Gastroesophageal sphincter (tissue), 4 donors: Measurements from ENCODE around the gene ACACB. TPM values are rescaled to one million over a fixed set of nuclear protein-coding genes. Genes with fewer than 3 reads are reported as not detected.

Source experiments
- ATAC-seq: fragments of 150-250 bp; one replicate; pipeline ENCODE4 v1.9.1; 2016; ENCODE audit warnings: mild to moderate bottlenecking, moderate library complexity
- H3K27ac ChIP-seq, 4 donors: fragments of 200-600 bp; sonication (generic) in 3 of 4; 1 replicate in 3 of 4; 2 replicates in 1 of 4; pipeline ENCODE4 v1.5.1; 2016 to 2019
- H3K27me3 ChIP-seq: fragments of 200-600 bp; sonication (generic); one replicate; pipeline ENCODE4 v1.5.1; 2019
- H3K36me3 ChIP-seq, 2 donors: fragments of 200-600 bp; sonication (generic); one replicate each; pipeline ENCODE4 v1.5.1; 2019; ENCODE audit warnings: control low read depth in 1 of 2
- H3K4me1 ChIP-seq, 3 donors: fragments of 200-600 bp; sonication (generic); 1 replicate in 2 of 3; 2 replicates in 1 of 3; pipeline ENCODE4 v1.5.1; 2016 to 2019; ENCODE audit warnings: control low read depth in 2 of 3
- H3K4me3 ChIP-seq, 2 donors: fragments of 200-600 bp; sonication (generic); one replicate each; pipeline ENCODE4 v1.5.1; 2019; ENCODE audit warnings: mild to moderate bottlenecking in 1 of 2, moderate library complexity in 1 of 2
- H3K9me3 ChIP-seq, 3 donors: fragments of 200-600 bp; sonication (generic); one replicate each; pipeline ENCODE4 v1.5.1; 2017 to 2019; ENCODE audit warnings: control low read depth in 2 of 3
- EP300 ChIP-seq: sonication (generic); formaldehyde crosslinking; IDR thresholded peaks from one replicate; pipeline ENCODE4 v1.6.1; 2017; ENCODE audit warnings: antibody characterized with exemption, mild to moderate bottlenecking
- POLR2A ChIP-seq, 2 donors: fragments of 450-650 bp; IDR thresholded peaks; one replicate each; pipeline ENCODE4 v1.6.1; 2017; ENCODE audit warnings: antibody characterized with exemption in 2 of 2, mild to moderate bottlenecking in 2 of 2, moderate library complexity in 1 of 2
- POLR2AphosphoS5 ChIP-seq: sonication (generic); formaldehyde crosslinking; IDR thresholded peaks from one replicate; pipeline ENCODE4 v1.6.1; 2017; ENCODE audit warnings: antibody characterized with exemption
- WGBS, 2 donors: methylation state at CpG; one replicate each; pipeline ENCODE4 v1.1.5; 2018; ENCODE audit warnings: low coverage in 1 of 2; 5-methylcytosine and 5-hydroxymethylcytosine counted together
- total RNA-seq, 4 donors: library from RNA; depleted of rRNA; stranded (reverse); fragments of >200 nt; gene quantifications; one replicate each; pipeline ENCODE4 v1.1.0, GENCODE V29; 2016
- TF ChIP-seq, protein P1 (sequence below), 4 experiments: fragments of 200-600 bp in 2 of 4; fragments of 450-650 bp in 2 of 4; sonication (generic) in 1 of 4; IDR thresholded peaks; one replicate each; pipeline ENCODE4 v1.5.1; 2017 to 2019; ENCODE audit warnings: antibody characterized with exemption in 4 of 4, mild to moderate bottlenecking in 2 of 4, moderate library complexity in 2 of 4

ACACB gene
- total RNA-seq, 4 donors from 2014 or later: 49.4 to 230 (median 138) TPM

DNA sequence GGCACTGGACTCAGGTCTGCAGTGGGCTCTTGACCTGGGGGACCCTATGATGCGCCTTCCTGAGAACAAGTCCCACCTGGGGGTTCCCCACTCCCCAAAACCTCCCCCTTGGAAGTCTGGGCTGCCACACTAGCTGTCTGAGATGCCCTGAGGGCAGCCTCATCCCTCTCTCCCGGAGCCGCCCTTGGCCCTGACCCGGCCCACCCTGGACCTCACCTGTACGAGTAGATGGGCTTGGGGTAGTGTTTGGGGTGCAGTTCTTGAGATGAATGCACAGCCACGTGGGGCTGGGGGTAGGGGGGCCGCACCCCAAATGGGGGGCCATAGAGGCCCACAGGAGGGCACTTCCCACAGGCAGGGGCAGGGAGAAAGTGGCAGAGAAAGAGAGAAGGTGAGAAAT is 170.8 kb downstream of the ACACB start:
- no peaks in the 10 kb centered on the region for H3K9me3 ChIP-seq
- no peaks in the 10 kb centered on the region for H3K36me3 ChIP-seq
- H3K27me3 ChIP-seq: no peaks in the 10 kb centered on the region
- ATAC-seq: no peak
- H3K27ac ChIP-seq: no peak overlapping the region
- H3K4me1 ChIP-seq: peaks cover 0 to 17% (median 5%) of the 10 kb centered on the region in 3 donors
- WGBS, 2 donors: no CpG with 5 or more reads among the region's 7 CpGs
- H3K4me3 ChIP-seq: no peak overlapping the region
- TF ChIP-seq, protein P1, sequence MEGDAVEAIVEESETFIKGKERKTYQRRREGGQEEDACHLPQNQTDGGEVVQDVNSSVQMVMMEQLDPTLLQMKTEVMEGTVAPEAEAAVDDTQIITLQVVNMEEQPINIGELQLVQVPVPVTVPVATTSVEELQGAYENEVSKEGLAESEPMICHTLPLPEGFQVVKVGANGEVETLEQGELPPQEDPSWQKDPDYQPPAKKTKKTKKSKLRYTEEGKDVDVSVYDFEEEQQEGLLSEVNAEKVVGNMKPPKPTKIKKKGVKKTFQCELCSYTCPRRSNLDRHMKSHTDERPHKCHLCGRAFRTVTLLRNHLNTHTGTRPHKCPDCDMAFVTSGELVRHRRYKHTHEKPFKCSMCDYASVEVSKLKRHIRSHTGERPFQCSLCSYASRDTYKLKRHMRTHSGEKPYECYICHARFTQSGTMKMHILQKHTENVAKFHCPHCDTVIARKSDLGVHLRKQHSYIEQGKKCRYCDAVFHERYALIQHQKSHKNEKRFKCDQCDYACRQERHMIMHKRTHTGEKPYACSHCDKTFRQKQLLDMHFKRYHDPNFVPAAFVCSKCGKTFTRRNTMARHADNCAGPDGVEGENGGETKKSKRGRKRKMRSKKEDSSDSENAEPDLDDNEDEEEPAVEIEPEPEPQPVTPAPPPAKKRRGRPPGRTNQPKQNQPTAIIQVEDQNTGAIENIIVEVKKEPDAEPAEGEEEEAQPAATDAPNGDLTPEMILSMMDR (IDR thresholded peaks at IDR 0.05): no peak
- TF ChIP-seq EP300 (no peak), POLR2AphosphoS5 (no peak), POLR2A (IDR thresholded peaks at IDR 0.05) (no peak)

DNA sequence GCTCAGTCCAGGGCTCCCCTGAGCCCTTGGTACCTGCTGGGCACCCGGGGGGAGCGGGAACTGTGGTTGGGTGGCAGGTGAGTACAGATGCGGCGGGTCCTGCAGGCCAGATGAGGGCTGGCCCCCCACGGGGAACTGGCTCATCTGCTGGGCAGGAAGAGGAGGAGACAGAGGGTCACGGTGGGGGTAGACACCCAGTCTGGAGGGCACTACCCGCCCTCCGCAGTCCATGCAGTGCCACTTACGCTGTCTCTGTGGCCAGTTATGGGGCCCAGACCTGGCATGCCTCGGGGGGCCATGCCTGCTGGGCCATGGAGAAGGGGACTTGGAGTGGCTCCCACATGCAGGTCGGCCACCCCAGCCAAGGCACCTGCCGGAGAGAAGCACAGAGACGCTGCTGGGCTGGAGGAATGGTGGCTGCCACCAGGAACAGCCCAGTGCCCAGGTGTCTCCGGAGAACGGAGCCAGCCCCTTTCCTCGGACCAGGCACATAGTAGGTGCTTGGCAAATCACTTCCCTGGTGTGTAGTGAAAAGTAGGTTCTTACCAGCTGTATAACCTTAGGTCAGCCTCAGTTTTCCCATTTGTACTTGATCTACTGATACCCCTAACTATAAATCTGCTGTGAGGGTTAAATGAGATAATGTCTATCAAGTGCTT is 171.6 kb downstream of the ACACB start:
- no peaks in the 10 kb centered on the region for H3K36me3 ChIP-seq
- 73 to 100% methylated on average over 1 to 3 of the region's 16 CpGs for WGBS, 2 donors
- H3K9me3 ChIP-seq: no peaks in the 10 kb centered on the region
- no peak overlapping the region for H3K4me3 ChIP-seq
- H3K27ac ChIP-seq: no peak overlapping the region
- H3K27me3 ChIP-seq: no peaks in the 10 kb centered on the region
- ATAC-seq: no peak
- no peak for TF ChIP-seq POLR2AphosphoS5
- TF ChIP-seq, protein P1 (IDR thresholded peaks at IDR 0.05): no peak
- no peak for TF ChIP-seq EP300
- TF ChIP-seq POLR2A (IDR thresholded peaks at IDR 0.05): no peak
- H3K4me1 ChIP-seq: peaks cover 0 to 18% (median 5%) of the 10 kb centered on the region in 3 donors

DNA sequence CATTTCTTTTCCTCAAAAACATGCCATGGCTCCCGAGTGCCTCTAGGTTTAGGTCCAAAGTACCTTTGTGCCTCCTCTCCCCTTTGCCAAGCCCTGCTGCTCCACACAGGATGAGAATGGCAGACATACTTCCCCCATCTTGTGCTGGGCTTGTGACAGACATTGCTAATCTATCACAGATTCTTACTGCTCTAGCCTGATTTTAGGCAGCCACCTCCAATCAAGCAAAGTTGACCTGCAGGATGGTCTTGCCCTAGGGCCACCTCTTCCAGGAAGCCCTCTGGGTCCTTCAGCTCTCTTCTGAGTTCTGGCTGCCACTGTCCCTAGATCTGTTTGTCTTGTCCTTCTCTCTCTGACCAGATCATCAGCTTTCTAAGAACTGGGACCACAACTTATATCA is 172.2 kb downstream of the ACACB start:
- ATAC-seq: no peak
- peaks cover 0 to 18% (median 5%) of the 10 kb centered on the region in 3 donors for H3K4me1 ChIP-seq
- H3K36me3 ChIP-seq: no peaks in the 10 kb centered on the region
- 95 to 100% methylated on average over 1 of the region's 1 CpG for WGBS, 2 donors
- H3K27me3 ChIP-seq: no peaks in the 10 kb centered on the region
- TF ChIP-seq EP300 (no peak), POLR2AphosphoS5 (no peak), POLR2A (IDR thresholded peaks at IDR 0.05) (no peak)
- TF ChIP-seq, protein P1 (IDR thresholded peaks at IDR 0.05): no peak
- no peak overlapping the region for H3K4me3 ChIP-seq
- H3K27ac ChIP-seq: no peak overlapping the region
- no peaks in the 10 kb centered on the region for H3K9me3 ChIP-seq

DNA sequence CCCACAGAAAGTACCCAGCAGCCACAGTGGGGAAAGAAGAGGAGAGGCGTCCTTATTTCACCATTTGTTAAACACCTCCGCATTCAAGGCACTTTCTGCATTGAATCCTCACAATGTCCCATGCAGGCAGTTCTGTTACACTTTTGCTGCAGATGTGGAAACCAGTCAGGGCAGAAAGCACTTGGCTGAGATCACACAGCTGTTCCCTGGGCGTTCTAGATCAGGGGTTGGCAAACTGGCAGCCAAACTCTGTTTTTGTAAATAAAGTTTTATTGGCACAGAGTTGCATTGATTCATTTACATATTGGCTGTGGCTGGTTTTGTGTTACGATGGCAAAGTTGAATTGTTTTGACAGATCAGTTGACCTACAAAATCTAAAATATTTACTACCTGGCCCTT is 172.6 kb downstream of the ACACB start:
- H3K9me3 ChIP-seq: no peaks in the 10 kb centered on the region
- TF ChIP-seq POLR2AphosphoS5: no peak
- TF ChIP-seq EP300: no peak
- TF ChIP-seq, protein P1 (IDR thresholded peaks at IDR 0.05): no peak
- TF ChIP-seq POLR2A (IDR thresholded peaks at IDR 0.05): no peak
- WGBS, 2 donors: 73 to 87% methylated on average over 3 to 4 of the region's 4 CpGs
- peaks cover 0 to 18% (median 5%) of the 10 kb centered on the region in 3 donors for H3K4me1 ChIP-seq
- no peak overlapping the region for H3K4me3 ChIP-seq
- H3K27me3 ChIP-seq: no peaks in the 10 kb centered on the region
- H3K27ac ChIP-seq: no peak overlapping the region
- H3K36me3 ChIP-seq: no peaks in the 10 kb centered on the region
- no peak for ATAC-seq

DNA sequence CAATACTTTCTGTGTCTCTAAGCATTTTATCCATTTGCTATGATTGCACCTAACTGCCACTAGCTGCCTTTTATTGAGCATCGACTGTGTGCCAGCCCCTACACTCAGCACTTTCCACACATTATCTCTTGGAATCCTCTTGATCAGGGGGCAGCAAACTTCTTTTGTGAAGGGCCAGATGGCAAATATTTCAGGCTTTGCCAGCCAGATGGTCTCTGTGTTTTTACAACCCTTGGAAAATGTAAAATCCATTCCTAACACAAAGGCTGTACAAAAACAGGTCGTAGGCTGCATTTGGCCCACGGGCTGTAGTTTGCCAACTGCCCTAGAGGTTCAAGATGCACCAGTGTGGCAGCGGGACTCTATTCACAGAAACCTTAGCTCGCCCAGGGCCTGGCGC is 173.2 kb downstream of the ACACB start:
- H3K9me3 ChIP-seq: no peaks in the 10 kb centered on the region
- 74 to 87% methylated on average over 2 to 3 of the region's 6 CpGs for WGBS, 2 donors
- TF ChIP-seq EP300 (no peak), POLR2AphosphoS5 (no peak), POLR2A (IDR thresholded peaks at IDR 0.05) (no peak)
- TF ChIP-seq, protein P1 (IDR thresholded peaks at IDR 0.05): no peak

More for the DNA sequence above, 173.2 kb downstream of the ACACB start:
- Histone ChIP-seq H3K27me3 (no peaks in the 10 kb centered on the region), H3K36me3 (no peaks in the 10 kb centered on the region), H3K4me1 (peaks cover 0 to 18% (median 5%) of the 10 kb centered on the region in 3 donors), H3K4me3 (no peak overlapping the region), H3K27ac (no peak overlapping the region)
- no peak for ATAC-seq
